Esophagus squamous epithelium (tissue), 4 donors: Measurements from ENCODE around the gene TARS2.

Experiments used
- POLR2A ChIP-seq, 4 donors: fragments of 450-650 bp; IDR thresholded peaks; one replicate each; pipeline ENCODE4 v1.6.1; 2017; ENCODE audit warnings: antibody characterized with exemption in 4 of 4, mild to moderate bottlenecking in 4 of 4, moderate library complexity in 3 of 4
- TF ChIP-seq, protein P1 (sequence below), 6 experiments: fragments of 450-650 bp in 4 of 6; fragments of 200-600 bp in 2 of 6; sonication (generic) in 2 of 6; IDR thresholded peaks; one replicate each; pipeline ENCODE4 v1.5.1; 2016 to 2019; ENCODE audit warnings: antibody characterized with exemption in 6 of 6, mild to moderate bottlenecking in 4 of 6, moderate library complexity in 4 of 6

DNA sequence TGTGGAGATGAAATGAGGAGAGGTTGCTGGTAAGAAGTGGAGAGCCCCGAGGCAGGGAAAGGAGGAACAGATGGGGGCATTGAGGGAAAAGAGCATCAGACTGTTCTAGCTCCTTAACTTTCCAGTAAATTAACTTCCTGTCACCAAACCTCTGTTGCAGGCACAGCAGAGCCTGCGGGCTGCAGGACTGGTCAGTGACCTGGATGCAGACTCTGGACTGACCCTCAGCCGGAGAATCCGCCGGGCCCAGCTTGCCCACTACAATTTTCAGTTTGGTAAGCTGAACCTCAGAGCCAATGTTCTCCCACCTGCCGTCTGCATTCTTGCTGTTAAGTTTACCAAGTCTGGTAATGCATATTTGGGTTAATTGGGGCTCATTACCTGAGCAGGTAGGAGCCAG is 18.2 kb downstream of the TARS2 start:
- TF ChIP-seq, protein P1, sequence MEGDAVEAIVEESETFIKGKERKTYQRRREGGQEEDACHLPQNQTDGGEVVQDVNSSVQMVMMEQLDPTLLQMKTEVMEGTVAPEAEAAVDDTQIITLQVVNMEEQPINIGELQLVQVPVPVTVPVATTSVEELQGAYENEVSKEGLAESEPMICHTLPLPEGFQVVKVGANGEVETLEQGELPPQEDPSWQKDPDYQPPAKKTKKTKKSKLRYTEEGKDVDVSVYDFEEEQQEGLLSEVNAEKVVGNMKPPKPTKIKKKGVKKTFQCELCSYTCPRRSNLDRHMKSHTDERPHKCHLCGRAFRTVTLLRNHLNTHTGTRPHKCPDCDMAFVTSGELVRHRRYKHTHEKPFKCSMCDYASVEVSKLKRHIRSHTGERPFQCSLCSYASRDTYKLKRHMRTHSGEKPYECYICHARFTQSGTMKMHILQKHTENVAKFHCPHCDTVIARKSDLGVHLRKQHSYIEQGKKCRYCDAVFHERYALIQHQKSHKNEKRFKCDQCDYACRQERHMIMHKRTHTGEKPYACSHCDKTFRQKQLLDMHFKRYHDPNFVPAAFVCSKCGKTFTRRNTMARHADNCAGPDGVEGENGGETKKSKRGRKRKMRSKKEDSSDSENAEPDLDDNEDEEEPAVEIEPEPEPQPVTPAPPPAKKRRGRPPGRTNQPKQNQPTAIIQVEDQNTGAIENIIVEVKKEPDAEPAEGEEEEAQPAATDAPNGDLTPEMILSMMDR (IDR thresholded peaks at IDR 0.05) = no peak
- no peak for TF ChIP-seq POLR2A (IDR thresholded peaks at IDR 0.05)
